ENCODE measurements around the gene AP3B2. TPM values are rescaled to one million over a fixed set of nuclear protein-coding genes. Genes with fewer than 3 reads are reported as not detected.

Gene AP3B2
- total RNA-seq, 1 donor = 0.10 TPM

GRCh38 chr15:82613747-82614146, 95.9 kb downstream of the AP3B2 start:
- Histone ChIP-seq H3K27me3 (ENCODE audit: insufficient read depth, low read length) (peaks cover under 1% of the 10 kb centered on the region), H3K4me3 (ENCODE audit: low read length) (no peak overlapping the region), H3K9me3 (ENCODE audit: low read depth, low read length) (no peaks in the 10 kb centered on the region), H3K4me1 (ENCODE audit: insufficient read depth, low read length) (no peaks in the 10 kb centered on the region)

GRCh38 chr15:82611348-82611747, 98.3 kb downstream of the AP3B2 start:
- no peaks in the 10 kb centered on the region for H3K9me3 ChIP-seq (ENCODE audit: low read depth, low read length)
- no peak overlapping the region for H3K4me3 ChIP-seq (ENCODE audit: low read length)
- H3K27me3 ChIP-seq (ENCODE audit: insufficient read depth, low read length) = no peaks in the 10 kb centered on the region
- no peaks in the 10 kb centered on the region for H3K4me1 ChIP-seq (ENCODE audit: insufficient read depth, low read length)

Other genes starting within 250 kb of the AP3B2 start
- 2,519 TPM for gene RPS17, start 169.4 kb downstream of the AP3B2 start, total RNA-seq
- gene CPEB1, start 62.5 kb downstream of the AP3B2 start, total RNA-seq = not detected
- under 0.01 TPM for gene FSD2, start 96.2 kb upstream of the AP3B2 start, total RNA-seq
- 73.6 TPM for gene WHAMM, start 99.8 kb upstream of the AP3B2 start, total RNA-seq
- gene HOMER2, start 242.8 kb upstream of the AP3B2 start, total RNA-seq = 3.7 TPM